NCI-H1048 (cell line): ENCODE results near the gene UGT1A8.

Experiments
- DNase-seq: peaks from one replicate; lab custom pipeline; 2025; lab: John Stamatoyannopoulos, UW

UGT1A8 gene

DNA sequence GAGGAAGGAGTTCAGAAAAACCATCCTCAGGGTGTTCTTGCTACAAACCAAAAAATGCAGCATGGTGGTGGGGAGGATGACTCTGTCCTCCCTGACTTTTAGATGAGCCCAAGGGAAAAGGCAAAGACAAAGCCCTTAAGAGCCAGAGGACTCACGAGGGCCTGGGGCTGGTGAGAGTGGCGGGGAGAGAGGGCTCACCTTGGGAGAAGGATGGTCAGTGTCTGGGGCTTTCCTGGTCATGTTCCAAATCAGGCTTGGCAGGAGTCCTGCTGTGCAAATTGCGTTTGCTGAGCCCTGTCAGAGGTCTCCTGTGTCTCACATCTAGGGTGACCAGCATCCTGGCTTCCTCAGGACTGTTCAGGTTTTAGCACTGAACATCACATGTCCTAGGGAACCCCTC lies 147.3 kb downstream of the UGT1A8 start:
- DNase-seq, result no peak

DNA sequence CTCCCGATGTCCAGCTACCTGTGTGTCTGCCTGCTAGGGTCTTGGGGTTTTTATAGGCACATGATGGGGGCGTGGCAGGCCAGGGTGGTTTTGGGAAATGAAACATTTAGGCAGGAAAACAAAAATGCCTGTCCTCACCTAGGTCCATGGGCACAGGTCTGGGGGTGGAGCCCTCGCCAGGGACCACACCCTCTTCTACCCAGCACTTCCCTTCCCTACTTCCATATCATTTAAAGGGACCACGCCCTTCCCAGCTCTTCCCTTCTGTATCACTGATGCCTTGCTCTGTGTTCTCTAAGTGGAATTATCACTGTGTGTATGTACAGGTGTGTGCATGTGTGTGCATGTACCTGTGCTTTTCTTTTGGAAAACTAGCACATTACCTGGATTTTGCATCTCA lies 149.0 kb downstream of the UGT1A8 start:
- no peak for DNase-seq

DNA sequence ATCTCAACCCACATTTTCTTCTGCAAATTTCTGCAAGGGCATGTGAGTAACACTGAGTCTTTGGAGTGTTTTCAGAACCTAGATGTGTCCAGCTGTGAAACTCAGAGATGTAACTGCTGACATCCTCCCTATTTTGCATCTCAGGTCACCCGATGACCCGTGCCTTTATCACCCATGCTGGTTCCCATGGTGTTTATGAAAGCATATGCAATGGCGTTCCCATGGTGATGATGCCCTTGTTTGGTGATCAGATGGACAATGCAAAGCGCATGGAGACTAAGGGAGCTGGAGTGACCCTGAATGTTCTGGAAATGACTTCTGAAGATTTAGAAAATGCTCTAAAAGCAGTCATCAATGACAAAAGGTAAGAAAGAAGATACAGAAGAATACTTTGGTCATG lies 150.6 kb downstream of the UGT1A8 start:
- no peak for DNase-seq

DNA sequence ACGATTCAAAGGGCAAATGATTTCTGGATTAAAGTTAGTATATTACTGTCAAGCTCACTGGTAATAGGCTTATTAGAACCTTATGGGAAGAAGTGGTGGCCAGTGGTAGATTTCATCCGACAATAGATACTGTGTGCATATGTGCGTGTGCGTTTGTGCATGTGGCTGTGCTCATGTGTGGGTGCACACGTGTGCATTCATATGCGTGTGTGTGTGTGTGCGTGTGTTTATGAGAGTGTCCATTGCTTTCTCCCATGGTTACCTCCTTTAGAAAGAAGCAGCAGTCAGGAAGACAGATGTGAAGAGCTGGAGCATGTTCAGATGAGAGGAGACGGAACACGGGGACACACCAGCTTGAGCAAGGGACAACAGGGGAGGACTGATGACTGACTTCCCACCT lies 151.8 kb downstream of the UGT1A8 start:
- DNase-seq, result no peak

DNA sequence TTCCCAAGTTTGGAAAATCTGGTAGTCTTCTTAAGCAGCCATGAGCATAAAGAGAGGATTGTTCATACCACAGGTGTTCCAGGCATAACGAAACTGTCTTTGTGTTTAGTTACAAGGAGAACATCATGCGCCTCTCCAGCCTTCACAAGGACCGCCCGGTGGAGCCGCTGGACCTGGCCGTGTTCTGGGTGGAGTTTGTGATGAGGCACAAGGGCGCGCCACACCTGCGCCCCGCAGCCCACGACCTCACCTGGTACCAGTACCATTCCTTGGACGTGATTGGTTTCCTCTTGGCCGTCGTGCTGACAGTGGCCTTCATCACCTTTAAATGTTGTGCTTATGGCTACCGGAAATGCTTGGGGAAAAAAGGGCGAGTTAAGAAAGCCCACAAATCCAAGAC lies 154.7 kb downstream of the UGT1A8 start:
- DNase-seq, result no peak

DNA sequence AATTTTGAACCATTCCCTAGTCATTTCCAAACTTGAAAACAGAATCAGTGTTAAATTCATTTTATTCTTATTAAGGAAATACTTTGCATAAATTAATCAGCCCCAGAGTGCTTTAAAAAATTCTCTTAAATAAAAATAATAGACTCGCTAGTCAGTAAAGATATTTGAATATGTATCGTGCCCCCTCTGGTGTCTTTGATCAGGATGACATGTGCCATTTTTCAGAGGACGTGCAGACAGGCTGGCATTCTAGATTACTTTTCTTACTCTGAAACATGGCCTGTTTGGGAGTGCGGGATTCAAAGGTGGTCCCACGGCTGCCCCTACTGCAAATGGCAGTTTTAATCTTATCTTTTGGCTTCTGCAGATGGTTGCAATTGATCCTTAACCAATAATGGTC lies 155.2 kb downstream of the UGT1A8 start:
- DNase-seq, result no peak

DNA sequence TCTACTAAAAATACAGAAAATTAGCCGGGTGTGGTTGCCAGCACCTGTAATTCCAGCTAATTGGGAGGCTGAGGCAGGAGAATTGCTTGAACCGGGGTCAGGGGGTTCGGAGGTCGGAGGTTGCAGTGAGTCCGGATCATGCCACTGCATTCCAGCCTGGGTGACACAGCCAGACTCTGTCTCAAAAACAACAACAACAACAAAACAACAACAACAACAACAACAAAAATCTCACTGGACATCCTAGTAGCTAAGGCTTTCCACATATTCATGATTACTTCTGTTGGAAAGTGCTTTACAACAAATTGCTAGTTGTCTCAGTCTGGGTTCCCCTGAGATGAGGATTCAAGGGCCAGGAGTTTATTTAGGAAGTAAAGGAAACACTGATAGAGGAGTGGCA lies 156.4 kb downstream of the UGT1A8 start:
- no peak for DNase-seq

DNA sequence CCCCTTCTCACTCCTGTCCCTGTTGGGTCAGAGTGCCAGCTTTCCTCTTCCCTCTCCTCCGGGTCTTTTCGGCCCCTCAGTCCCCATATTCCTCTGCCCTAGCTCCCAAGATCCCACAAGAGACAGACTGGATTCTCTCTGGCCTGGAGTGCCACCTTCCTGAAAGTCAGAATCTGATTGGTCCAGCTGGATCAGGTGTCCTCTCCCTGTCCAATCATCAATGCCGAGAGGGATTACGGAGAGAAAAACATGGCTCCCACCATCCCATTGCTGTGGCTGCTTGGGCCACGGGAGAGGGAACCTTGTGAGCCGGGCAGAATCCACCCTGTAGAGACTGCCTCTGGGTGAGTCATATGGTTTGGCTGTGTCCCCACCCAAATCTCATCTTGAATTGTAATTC lies 158.0 kb downstream of the UGT1A8 start:
- no peak for DNase-seq

DNA sequence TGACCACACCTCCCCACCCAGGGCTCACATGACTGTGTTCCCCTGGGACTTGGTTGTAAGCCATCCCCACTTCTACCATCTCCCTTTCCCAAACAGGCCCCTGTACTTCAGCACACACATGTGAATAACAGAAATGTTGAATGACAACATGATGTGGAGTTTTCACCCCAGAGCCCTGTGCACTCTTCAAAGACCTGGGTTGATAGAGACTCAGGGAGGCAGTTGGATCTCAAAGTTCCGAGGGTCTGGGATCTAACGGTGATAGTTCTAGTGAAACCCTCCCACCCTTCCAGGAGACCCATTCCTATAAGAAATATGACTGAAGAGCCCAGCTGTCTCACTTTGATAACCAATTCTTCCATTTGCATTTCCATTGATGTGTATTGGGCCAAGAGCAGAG lies 160.6 kb downstream of the UGT1A8 start, which contains the start of gene MROH2A:
Gene MROH2A (plus strand): TSS at position 301 of the 400 bp plus-strand sequence. CDS start 1,029 bp downstream, outside the sequence.
- DNase-seq, result no peak

DNA sequence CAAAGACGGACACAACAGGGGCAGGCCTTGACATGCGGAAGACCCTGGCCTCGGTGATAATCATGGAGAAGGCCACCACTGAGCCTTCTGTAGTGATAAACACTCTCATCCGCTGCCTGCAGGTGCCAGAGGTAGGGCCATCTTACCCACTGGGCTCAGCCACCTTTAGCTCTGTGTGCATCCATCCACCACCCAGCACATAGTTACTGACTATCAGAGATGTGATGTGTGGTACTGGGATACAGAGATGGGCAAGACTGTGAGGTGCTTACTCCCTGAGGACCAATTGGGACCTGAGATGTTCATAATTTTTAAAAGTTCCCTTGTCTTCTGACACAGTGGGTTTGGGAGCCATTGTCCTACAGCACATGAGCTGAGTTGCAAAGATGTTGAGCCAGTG lies 162.3 kb downstream of the UGT1A8 start:
- DNase-seq, result no peak

DNA sequence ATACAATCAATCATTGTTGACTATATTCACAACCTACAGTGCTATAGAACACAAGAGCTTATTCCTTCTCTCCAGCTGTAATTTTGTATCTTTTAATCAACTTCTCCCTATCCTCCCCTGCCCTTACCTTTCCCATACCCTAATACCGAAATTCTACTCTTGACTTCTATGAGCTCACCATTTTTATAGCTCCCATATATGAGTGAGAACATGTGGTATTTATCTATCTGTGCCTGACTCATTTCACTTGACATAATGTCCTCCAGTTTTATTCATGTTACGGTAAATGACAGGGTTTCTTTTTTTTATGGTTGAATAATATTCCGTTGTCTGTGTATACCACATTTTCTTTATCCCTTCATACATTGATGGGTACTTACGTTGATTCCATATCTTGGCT lies 163.3 kb downstream of the UGT1A8 start:
- no peak for DNase-seq

DNA sequence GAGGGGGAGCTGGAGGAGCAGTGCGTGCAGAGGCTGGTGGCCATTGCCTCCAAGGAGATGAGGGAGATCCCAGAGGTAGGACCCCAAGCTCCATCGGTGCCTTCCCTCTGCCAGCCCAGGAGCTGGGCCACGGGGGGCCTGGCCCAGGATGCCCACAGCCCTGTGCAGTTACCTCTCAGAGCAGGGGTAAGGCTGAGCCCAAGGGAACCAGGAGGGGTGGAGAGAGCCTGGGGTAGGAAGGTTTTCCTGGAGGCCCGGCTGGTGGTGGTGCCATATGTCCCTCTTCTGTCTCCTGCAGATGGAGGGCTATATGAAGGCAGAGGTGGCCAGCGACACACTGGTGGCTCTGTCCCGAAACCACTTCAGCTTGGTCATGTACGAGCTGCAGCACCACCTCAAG lies 172.1 kb downstream of the UGT1A8 start:
- no peak for DNase-seq

DNA sequence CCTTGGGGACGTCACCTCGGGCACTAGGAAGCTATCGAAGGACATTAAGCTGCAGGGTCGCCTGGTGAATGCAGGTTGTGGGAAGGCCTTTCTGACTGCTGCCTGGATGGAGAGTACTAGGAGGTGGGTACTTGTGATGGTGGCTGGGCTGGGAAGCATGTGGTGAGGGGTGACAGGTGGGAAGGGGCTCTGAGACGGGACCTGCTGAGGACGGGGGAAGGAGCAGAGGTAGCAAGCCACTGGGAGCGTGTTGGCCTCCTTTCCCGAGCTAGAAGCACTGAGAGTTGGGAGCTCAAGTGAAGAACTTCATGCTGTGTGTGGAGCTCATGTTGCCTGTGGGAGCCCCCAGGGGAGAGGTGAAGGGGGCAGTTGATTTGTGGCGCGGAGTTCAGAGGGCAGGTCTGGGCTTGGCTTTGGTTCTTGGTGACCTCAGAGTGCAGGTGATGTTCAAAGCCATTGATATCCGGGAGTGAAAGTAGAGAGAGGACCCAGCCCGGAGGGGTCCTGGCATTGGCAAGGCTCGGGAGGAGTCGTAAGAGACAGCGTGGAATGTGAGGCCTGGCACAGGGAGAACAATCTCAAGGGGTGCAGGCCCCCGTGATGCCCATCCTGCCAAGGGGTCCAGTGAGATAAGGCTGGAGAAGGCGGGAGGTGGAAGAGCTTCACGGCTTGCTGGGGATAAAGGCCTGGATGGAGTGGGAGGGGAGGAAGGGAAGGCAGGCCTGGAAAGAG lies 173.9 kb downstream of the UGT1A8 start:
- no peak for DNase-seq

DNA sequence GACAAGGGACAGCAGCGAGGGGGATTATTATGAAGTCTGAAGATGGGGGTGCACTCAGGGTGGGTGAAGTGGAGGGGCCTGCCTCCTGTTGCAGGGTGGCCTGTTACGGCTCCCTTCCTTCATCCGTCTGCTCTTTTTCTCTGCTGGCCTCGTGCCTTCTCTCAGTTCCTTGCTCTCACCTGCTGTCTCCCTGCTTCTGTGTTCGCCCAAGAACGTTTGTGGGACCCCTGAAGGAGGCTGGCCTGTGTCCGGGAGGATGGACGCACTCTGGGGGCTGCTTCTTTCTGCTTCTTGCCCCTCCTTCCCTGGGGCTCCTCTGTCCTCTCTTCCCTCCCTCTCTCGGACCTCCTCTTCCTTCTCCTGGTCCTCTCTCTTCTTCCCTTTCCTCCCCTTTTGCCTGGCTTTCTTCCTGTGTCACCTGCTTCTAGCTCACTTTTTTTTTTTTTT lies 174.5 kb downstream of the UGT1A8 start:
- DNase-seq, result no peak

DNA sequence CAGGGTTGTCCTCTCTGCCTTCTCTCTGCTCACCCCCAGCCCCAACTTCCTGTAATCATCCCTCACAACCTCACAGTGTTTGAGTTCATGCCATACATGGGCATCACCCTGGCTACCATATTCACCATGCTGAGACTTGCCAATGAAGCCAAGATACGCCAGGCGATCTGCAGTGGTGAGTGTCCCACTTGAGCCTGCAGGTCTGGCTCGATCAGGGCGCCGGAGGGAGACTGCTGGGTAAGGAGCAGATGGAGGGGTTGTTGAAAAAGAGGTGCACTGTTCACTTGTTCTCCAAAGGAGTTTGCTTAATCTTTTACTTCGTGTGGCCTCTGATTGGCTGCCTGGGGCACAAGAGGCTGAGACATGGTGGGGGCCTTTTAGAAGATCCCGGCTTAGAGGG lies 175.3 kb downstream of the UGT1A8 start:
- DNase-seq, result no peak

DNA sequence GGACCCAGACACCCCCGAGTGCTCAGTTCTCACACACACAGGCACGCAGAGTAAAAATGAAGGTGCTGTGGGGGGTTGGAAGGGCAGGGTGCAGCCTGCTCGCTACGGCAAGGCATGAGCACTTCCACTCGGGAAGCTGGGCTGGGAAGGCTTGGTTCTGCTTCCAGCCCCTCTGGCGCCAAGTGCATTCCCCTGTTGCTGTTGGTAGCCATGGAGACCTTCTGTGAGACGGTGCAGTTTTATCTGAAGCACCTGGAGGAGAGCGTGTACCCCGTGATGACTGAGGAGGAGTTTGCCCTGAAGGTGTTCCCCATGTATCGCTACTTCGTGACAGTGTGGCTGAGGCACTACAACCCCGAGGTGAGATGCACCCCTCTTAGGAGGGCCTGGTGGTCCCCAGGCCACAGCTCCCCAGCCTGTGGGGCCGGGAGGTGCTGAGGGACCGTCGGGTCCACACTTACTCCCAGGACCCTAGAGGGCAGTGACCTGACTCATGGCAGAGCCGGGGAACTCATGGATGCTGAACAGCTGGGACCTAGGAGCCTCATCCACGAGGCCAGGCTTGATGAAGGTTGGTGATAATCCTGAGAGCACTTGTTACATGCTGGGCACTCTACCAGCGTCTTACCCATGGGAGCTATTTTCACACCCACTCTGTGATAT lies 176.2 kb downstream of the UGT1A8 start:
- DNase-seq, result no peak

DNA sequence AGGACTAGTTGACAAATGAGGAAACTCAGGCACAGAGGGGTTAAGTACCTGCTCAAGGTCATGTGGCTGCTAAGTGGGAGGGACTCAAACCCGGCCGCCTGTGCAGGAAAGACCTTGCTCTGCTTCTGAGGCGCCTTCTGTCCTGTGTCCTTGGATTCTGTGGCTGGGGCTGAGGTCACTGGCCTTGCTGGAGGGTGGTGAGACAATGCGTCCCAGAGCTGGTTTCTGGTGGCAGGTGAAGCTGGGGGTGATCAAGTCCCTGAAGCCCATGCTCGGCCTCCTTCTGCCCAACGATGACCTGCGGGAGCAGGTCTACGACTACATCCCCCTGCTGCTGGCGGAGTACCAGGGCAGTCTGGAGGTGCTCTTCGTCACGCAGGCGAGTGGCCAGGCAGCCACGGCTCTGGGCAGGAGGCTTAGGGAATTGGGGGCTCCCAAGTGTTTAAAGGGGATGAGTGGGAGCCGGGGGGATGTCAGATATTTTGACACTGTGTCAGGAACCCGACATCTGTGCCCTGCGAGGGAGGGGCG lies 176.8 kb downstream of the UGT1A8 start:
- DNase-seq, result no peak

DNA sequence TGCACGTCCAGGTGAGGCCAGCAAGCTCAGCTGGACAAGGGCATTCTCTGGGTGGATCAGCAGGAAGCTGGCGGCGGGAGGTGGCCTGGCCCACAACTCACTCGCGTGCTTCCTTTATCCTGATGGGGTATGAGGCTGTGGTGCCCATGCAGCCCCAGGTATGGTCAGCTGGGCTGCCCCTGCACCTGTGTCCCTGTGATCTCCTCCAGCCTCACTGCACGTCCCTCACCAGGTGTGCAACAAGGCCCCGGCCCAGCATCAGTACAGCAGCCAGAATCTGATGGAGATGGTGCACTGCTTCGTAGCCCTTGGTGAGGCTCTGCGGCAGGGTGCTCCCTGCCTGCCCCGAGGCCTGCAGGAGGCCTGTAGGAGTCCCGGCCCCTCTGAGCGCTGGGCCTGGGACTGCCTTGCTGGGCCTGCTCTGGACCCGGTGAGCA lies 178.3 kb downstream of the UGT1A8 start:
- no peak for DNase-seq

DNA sequence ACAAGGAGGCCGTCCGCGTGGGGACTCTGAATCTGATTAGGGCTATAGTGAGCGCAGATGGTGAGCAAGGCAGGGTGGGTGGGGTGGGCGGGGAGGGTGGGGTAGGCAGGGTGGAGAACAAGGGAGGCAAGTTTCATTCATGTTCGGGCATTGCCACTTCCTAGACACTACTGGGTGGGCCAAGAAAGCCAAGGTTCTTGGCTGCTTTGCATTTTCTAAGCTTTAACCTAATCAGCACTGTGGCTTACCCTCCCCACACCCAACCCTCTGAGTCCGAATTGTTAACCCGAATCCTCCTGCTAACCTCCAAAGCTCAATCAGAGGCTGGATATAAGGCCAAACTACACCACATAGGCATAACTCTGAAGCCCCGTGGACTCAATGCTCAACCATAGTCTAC lies 178.8 kb downstream of the UGT1A8 start:
- DNase-seq, result no peak

DNA sequence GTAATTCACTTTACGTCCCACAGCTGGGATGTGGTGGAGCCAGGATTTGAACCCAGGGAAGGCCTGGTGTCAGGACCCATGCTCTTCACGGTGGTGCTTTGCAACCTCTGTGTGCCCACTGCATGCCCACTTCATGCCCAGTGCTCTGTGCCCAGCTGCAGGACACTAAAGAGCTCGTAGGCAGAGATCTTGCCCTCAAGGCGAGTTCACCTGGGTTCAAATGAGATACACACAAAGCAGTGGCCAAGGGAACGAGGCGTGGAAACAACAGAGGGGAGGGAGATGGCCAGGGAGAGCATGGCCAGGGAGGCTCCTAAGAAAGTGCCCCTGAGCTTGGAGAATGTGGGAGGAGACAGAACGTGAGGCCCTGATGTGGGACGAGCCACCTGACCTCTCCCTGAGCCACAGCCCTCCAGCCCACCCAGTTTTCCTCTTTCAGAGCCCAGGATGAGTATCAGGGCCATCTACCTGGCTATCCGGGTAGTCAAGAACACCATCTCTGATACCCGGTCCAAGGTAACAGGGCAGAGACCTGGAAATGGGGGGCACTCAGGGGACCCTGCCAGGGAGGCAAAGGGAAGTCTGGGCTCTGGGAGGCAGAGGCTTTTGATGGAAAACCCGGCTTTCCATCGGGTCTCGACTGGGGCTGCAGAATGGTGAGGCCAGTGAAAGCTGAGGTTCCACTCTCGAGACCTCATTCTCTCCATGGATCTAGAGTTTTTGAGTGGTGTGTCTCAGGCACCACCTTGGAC lies 181.1 kb downstream of the UGT1A8 start:
- no peak for DNase-seq

DNA sequence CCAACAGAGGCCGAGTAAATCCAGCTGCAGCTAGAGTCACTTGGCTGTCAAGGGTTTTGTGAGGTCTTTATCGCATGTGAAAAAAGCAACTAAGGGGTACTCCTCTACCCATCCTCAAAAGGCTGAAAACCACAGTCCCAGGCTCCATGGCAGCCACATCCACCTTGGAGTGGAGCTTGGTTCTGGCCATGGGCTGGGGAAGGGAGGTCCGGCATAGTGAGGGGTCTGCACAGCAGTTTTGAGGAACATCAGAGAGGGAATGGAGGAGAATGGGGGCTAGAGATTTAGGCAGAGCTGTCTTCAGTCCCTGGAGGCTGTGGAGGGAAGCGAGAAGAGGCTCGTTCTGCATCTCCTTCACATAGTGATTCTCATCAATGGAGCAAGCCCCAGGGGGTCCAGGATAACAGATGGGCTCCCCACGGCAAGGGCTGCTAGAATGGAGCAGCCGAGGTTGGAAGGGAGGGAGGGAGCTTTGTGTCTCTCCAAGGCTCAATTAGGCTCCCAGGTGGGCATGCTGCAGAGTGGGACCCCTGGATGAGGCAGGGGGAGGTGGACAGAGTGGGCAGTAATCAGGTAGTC lies 181.7 kb downstream of the UGT1A8 start:
- no peak for DNase-seq

DNA sequence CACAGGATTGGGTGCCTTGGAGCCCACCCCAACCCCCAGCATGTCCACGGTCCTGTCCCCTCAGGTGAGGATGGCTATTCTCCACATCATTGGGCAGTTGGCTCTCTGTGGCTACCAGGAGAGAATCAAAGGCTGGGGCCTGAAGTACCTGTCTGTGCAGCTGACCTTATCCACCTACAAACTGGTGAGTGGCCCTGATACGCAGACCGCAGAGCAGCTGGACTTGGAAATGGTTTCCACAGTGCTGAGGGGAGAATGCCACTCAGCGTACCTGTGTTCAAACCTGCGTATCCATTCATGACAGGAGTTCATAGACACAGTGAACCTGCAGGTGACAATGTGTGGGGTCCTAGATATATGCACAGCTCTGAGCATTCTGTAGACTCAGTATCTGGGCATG lies 182.3 kb downstream of the UGT1A8 start:
- DNase-seq, result no peak
